AG10803 (cell line): Measurements from ENCODE around the gene METRN.
"Not testable (repeated sequence)": the region's sequence is repeated elsewhere in the genome, so short reads cannot be mapped to it uniquely, and the experiment has no call there.

Experiments
- DNase-seq: peaks from one replicate; pipeline ENCODE4 v3.0.0; 2010; ENCODE audit warnings: low read depth
- H3K4me3 ChIP-seq: 2 replicates; pipeline ENCODE4 v1.5.1; 2011; ENCODE audit warnings: mild to moderate bottlenecking, low read length, control low read depth
- TF ChIP-seq, protein P1 (sequence below): conservative IDR thresholded peaks from 2 replicates; pipeline ENCODE4 v1.5.1; 2011; ENCODE audit warnings: mild to moderate bottlenecking, low read length, control low read depth, inconsistent platforms

The METRN gene

GRCh38 chr16:708959-709358 lies 6.0 kb upstream of the METRN start:
- TF ChIP-seq, protein P1, sequence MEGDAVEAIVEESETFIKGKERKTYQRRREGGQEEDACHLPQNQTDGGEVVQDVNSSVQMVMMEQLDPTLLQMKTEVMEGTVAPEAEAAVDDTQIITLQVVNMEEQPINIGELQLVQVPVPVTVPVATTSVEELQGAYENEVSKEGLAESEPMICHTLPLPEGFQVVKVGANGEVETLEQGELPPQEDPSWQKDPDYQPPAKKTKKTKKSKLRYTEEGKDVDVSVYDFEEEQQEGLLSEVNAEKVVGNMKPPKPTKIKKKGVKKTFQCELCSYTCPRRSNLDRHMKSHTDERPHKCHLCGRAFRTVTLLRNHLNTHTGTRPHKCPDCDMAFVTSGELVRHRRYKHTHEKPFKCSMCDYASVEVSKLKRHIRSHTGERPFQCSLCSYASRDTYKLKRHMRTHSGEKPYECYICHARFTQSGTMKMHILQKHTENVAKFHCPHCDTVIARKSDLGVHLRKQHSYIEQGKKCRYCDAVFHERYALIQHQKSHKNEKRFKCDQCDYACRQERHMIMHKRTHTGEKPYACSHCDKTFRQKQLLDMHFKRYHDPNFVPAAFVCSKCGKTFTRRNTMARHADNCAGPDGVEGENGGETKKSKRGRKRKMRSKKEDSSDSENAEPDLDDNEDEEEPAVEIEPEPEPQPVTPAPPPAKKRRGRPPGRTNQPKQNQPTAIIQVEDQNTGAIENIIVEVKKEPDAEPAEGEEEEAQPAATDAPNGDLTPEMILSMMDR, result no peak
- H3K4me3 ChIP-seq, result no peak overlapping the region
- no peak for DNase-seq

DNA sequence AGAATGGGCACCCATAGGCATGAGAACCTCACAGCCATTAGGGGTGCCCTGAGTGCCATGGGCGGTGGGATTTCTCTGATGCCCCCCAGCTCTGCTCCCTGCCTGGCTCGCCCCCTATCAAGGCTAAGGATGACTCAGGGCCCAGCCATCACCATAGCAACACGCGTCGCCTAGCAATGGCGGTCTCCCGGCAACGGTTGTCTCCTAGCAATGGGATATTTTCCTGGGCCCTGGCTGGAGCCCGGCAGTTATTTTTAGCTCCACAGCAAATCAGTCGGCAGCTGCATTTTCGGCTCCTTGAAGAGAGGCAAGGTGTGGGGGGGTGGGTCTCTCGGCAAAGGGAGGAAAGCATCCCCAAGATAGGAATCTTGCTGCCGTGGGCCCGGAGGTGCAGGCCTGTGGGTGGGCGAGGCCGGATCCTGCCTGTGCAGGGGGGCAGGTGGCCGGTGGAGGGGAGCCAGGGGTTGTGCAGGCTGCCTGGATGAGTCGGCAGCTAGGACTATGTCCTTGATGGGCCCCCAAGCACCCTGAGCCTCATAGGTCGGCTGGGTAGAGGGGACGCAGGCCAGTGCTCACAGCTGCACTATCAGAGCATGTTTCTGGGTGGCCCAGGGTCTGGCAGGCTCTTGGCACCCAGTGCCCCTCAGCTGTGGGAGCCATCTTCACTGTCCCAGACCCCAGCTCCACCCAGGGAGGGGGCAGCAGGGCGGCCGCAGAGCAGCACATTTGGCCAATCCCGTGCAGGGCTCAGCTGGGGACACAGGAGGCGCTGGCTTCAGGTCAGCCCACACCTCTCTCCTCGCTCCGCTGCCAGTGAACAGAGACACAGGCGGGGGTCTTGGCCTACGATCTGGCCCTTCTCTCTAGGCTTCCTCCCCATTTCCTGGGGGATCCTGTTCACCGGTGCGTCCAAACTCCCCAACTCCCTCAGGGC lies 5.1 kb upstream of the METRN start:
- DNase-seq, result peak; percentile 62
- TF ChIP-seq, protein P1, result no peak
- H3K4me3 ChIP-seq, result no peak overlapping the region

DNA sequence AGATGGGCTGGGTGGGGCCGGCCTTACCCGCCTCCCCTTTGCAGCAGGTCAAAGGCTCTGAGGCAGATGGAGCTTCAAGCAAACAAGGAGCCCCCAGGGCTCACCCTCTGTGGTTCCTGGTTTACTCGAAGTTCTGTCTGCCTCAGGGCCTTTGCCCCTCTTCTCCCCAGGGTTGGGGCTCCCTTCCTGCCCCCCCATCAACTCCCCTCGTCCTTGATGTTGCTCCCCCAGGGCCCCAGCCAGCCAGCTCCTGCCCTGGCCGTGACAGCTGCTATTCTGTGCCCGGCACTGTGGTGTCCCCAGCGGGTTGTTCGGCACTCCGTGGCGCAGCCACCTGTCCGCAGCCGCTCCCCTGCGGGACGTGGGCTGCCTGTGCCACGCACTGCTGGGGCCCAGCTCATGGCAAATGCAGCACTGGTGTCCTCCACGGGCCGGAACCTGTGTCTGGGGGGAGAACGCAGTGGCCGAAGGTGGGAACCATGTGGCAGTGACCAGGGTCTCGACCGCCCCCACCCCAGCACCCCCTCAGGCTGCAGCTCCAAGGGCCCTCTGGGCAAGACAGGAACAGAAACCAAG lies 4.3 kb upstream of the METRN start:
- H3K4me3 ChIP-seq, result no peak overlapping the region
- no peak for DNase-seq
- TF ChIP-seq, protein P1, result no peak

GRCh38 chr16:711084-711483 lies 3.8 kb upstream of the METRN start:
- TF ChIP-seq, protein P1, result no peak
- H3K4me3 ChIP-seq, result no peak overlapping the region

GRCh38 chr16:711548-712320 lies 3.2 kb upstream of the METRN start:
- TF ChIP-seq, protein P1, result peak; percentile 71
- no peak overlapping the region for H3K4me3 ChIP-seq
- peak; percentile 52 for DNase-seq

More at GRCh38 chr16:711084-711483, 3.8 kb upstream of the METRN start:
- no peak for DNase-seq

- peak; percentile 93 for DNase-seq
- not testable (repeated sequence) for H3K4me3 ChIP-seq
- TF ChIP-seq, protein P1, result peak; percentile 42
Measured at GRCh38 chr16:712740-713250, 2.1 kb upstream of the METRN start.
